ENCODE results near the gene SDHD.

SDHD gene

GRCh38 chr11:112127056-112127455 lies 40.4 kb downstream of the SDHD start:
- no peak overlapping the region for H3K27ac ChIP-seq
- TF ChIP-seq, protein P1, sequence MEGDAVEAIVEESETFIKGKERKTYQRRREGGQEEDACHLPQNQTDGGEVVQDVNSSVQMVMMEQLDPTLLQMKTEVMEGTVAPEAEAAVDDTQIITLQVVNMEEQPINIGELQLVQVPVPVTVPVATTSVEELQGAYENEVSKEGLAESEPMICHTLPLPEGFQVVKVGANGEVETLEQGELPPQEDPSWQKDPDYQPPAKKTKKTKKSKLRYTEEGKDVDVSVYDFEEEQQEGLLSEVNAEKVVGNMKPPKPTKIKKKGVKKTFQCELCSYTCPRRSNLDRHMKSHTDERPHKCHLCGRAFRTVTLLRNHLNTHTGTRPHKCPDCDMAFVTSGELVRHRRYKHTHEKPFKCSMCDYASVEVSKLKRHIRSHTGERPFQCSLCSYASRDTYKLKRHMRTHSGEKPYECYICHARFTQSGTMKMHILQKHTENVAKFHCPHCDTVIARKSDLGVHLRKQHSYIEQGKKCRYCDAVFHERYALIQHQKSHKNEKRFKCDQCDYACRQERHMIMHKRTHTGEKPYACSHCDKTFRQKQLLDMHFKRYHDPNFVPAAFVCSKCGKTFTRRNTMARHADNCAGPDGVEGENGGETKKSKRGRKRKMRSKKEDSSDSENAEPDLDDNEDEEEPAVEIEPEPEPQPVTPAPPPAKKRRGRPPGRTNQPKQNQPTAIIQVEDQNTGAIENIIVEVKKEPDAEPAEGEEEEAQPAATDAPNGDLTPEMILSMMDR (conservative IDR thresholded peaks at IDR 0.05): no peak
- TF ChIP-seq ZFX (IDR thresholded peaks at IDR 0.05): no peak

DNA sequence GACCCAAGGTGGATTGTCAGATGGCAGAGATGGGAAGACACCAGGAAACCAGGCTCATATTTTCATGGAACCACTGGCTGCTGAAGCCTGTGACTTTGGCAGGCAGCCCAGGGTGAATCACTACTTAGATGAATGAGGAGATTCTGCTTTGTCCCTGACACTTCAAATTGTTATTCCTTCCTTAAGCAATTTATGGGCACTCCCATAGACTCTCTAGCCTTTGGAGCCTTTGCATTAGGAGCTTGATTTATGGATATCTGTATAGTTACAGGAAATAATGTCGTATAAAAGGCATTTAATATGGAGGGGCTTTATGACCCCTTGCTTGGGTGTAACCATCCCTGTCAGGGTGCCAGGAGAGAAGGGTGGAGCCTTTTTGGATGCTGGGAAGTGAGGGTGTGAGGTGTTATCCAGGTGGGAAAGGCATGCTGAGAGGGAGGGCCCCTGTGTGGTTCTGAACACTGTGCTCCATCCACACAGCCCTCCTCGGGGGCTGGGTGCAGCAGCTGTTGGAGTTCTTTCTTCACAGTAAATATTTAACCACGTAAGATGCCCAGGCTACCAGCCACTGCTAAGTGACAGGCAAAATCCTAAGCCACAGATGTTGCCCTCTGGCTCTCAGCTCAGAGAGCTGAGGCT lies 41.9 kb downstream of the SDHD start:
- H3K27ac ChIP-seq: no peak overlapping the region
- TF ChIP-seq, protein P1 (conservative IDR thresholded peaks at IDR 0.05): no peak
- TF ChIP-seq ZFX (IDR thresholded peaks at IDR 0.05): no peak

GRCh38 chr11:112129656-112130055 lies 43.0 kb downstream of the SDHD start:
- no peak overlapping the region for H3K27ac ChIP-seq
- TF ChIP-seq, protein P1 (conservative IDR thresholded peaks at IDR 0.05): no peak
- no peak for TF ChIP-seq ZFX (IDR thresholded peaks at IDR 0.05)

DNA sequence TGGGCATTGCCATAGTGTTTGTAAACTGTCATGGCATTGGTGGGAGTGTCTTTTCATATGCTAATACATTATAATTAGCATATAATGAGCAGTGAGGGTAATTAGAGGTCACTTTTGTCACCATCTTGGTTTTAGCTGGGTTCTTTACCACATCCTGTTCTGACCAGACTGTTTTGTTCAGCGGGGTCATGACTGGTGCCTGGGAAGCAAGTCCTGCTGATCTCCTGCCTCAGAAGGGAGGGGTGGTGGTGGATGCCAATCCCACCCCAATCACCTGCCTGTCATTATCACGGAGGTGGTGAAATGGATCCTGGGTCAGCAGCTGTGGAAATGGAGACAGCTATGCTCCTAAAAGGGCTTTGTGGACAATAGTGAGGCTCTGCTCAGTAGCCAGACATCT lies 46.1 kb downstream of the SDHD start:
- no peak overlapping the region for H3K27ac ChIP-seq
- TF ChIP-seq, protein P1 (conservative IDR thresholded peaks at IDR 0.05): no peak
- TF ChIP-seq ZFX (IDR thresholded peaks at IDR 0.05): no peak

DNA sequence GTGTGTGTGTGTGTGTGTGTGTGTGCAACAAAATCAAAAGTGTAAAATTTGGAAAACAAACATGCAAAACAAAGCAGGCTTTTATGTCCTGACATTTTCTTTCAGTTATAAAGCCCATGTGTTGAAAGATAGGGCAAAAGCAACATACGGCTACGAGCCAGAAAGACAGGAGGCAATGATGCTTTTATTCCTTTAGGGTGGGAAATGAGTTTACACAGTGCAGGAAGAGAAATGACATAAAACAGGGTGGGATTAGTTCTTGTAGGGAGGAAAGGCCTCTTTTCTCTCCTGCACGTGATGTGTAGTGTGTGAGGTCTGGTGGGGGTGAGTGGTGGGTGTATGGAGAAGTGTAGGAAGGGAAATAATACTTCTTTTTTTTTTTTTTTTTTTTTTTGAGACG lies 47.8 kb downstream of the SDHD start:
- TF ChIP-seq, protein P1 (conservative IDR thresholded peaks at IDR 0.05): no peak
- no peak for TF ChIP-seq ZFX (IDR thresholded peaks at IDR 0.05)

GRCh38 chr11:112143597-112143996 lies 56.9 kb downstream of the SDHD start:
- H3K27ac ChIP-seq: no peak overlapping the region
- TF ChIP-seq, protein P1 (conservative IDR thresholded peaks at IDR 0.05): no peak
- TF ChIP-seq ZFX (IDR thresholded peaks at IDR 0.05): no peak

More for the DNA sequence above, 47.8 kb downstream of the SDHD start:
- no peak overlapping the region for H3K27ac ChIP-seq

Data from C4-2B (cell line).